ENCODE measurements around the gene DSCAM. TPM values are rescaled to one million over a fixed set of nuclear protein-coding genes. Genes with fewer than 3 reads are reported as not detected.

Gene DSCAM
- total and polyA plus RNA-seq, 2 donors (not counting 3 experiments of a cell fraction or from before 2014, with no cell fraction given): not detected

GRCh38 chr21:40074198-40074597 is 772.8 kb downstream of the DSCAM start:
- Histone ChIP-seq H3K9me1 (replicated peaks; ENCODE audit: control insufficient read depth, extremely low read depth, insufficient read depth, low read length) (no peaks in the 10 kb centered on the region), H3K9ac (replicated peaks; ENCODE audit: extremely low read depth, insufficient read depth, low read length) (no peak overlapping the region), H2AFZ (ENCODE audit: low read depth, low read length) (no peak overlapping the region), H3K27me3 (ENCODE audit: control insufficient read depth in 2 of 2, insufficient read depth in 2 of 2, low read length in 2 of 2) (no peaks in the 10 kb centered on the region), H4K20me1 (replicated peaks; ENCODE audit: control insufficient read depth, extremely low read depth, insufficient read depth, low read length) (no peaks in the 10 kb centered on the region), H3K27ac (ENCODE audit: insufficient read depth, low read depth, low read length) (no peak overlapping the region), H3K79me2 (ENCODE audit: control insufficient read depth, insufficient read depth, low read length) (no peaks in the 10 kb centered on the region), H3K4me2 (ENCODE audit: insufficient read depth, low read length) (no peak overlapping the region), H3K4me3 (replicated peaks in 1 of 3; ENCODE audit: insufficient read depth in 1 of 3, low read depth in 1 of 3, low read length in 3 of 3) (no peak overlapping the region), H3K9me3 (replicated peaks; ENCODE audit: control insufficient read depth, insufficient read depth, low read length) (peaks cover 8% of the 10 kb centered on the region), H3K36me3 (ENCODE audit: control insufficient read depth in 2 of 2, extremely low read depth in 1 of 2, insufficient read depth in 2 of 2, low read length in 2 of 2) (no peaks in the 10 kb centered on the region), H3K4me1 (ENCODE audit: control insufficient read depth, extremely low read depth, insufficient read depth, low read length) (no peaks in the 10 kb centered on the region)
- FAIRE-seq (no peak), DNase-seq (ENCODE audit: low read depth, low spot score) (no peak)
- BruUV-seq (replicated peaks): no TSS peak
- CTCF ChIA-PET: no interaction called here
- POLR2A ChIA-PET: no interaction called here
- no peak for TF ChIP-seq POLR2AphosphoS5 (IDR thresholded peaks at IDR 0.05; ENCODE audit: insufficient read depth, low read depth, low read length)
- TF ChIP-seq MAX (IDR thresholded peaks at IDR 0.05; ENCODE audit: insufficient read depth, insufficient read length): no peak
- TF ChIP-seq CTCF (IDR thresholded peaks at IDR 0.05; ENCODE audit: extremely low read depth in 1 of 2, insufficient read depth in 1 of 2, low read depth in 1 of 2, low read length in 2 of 2): no peak
- no peak for TF ChIP-seq POLR2A (IDR thresholded peaks at IDR 0.05; ENCODE audit: low read depth, low read length)
- TF ChIP-seq GATA2 (IDR thresholded peaks at IDR 0.05; ENCODE audit: insufficient read depth, insufficient read length, low read depth, low read length): no peak
- TF ChIP-seq JUN (IDR thresholded peaks at IDR 0.05; ENCODE audit: borderline replicate concordance, insufficient read depth, insufficient read length, low read depth): no peak
- no peak for TF ChIP-seq FOS (IDR thresholded peaks at IDR 0.05; ENCODE audit: borderline replicate concordance, insufficient read depth, low read length)
- no peak for TF ChIP-seq MYC (IDR thresholded peaks at IDR 0.05; ENCODE audit: low read depth, low read length)
- TF ChIP-seq EZH2 (IDR thresholded peaks at IDR 0.05; ENCODE audit: borderline replicate concordance, low read depth, low read length, severe bottlenecking): no peak
- dilution Hi-C loops (cut with MboI; ENCODE audit: extremely low pct_ligation_motif_present, low sequenced_read_pairs) (no loop called here), intact Hi-C loops (cut with micrococcal nuclease) (no loop called here)
